Ovary (tissue), 9 donors: ENCODE data around the gene POU6F2. TPM values are rescaled to one million over a fixed set of nuclear protein-coding genes. Genes with fewer than 3 reads are reported as not detected.

Experiments used
- DNase-seq, 5 donors: peaks; one replicate each; pipeline ENCODE4 v3.0.0-alpha.2; 2019 to 2020
- H3K27ac ChIP-seq, 2 donors: fragments of 200-600 bp; one replicate each; pipeline versions ENCODE4 v1.5.1 to v1.8.0; 2019 to 2022
- H3K27me3 ChIP-seq: fragments of 200-600 bp; one replicate; pipeline ENCODE4 v1.8.0; 2022
- H3K36me3 ChIP-seq: fragments of 200-600 bp; sonication (generic); one replicate; pipeline ENCODE4 v1.5.1; 2019
- H3K4me1 ChIP-seq: one replicate; pipeline ENCODE4 v1.8.1; 2013; ENCODE audit warnings: mild to moderate bottlenecking, moderate library complexity; ENCODE audit not compliant: insufficient read depth
- H3K4me3 ChIP-seq: fragments of 200-600 bp; sonication (generic); one replicate; pipeline ENCODE4 v1.5.1; 2017
- H3K9me3 ChIP-seq, 2 donors: fragments of 200-600 bp in 1 of 2; sonication (generic) in 1 of 2; one replicate each; pipeline versions ENCODE4 v1.5.1 to v1.8.1; 2013 to 2019; ENCODE audit warnings: mild to moderate bottlenecking in 1 of 2, moderate library complexity in 1 of 2
- EP300 ChIP-seq: sonication (generic); formaldehyde crosslinking; IDR thresholded peaks from one replicate; pipeline ENCODE4 v1.6.1; 2017; ENCODE audit warnings: antibody characterized with exemption
- POLR2A ChIP-seq: fragments of 450-650 bp; IDR thresholded peaks from one replicate; pipeline ENCODE4 v1.6.1; 2017; ENCODE audit warnings: antibody characterized with exemption, mild to moderate bottlenecking, moderate library complexity
- WGBS, 3 donors: extraction: QIAGEN DNeasy Blood & Tissue Kit in 1 of 3; methylation state at CpG; one replicate each; pipeline versions ENCODE4 v1.1.5 to v1.1.7; 2013 to 2017; 5-methylcytosine and 5-hydroxymethylcytosine counted together
- intact Hi-C, 4 donors: fragments of 100-400 bp; cut with DNase I; formaldehyde crosslinking; loops; one replicate each; pipeline versions ENCODE4 v1.11.0 to v1.15.1; 2022 to 2023
- polyA plus RNA-seq, 2 donors: library from polyadenylated mRNA; stranded (reverse); fragments of 200-250 nt in 1 of 2; fragments of 350-450 nt in 1 of 2; fragmentation: Illumina TruSeq in 1 of 2; extraction: RNeasy Lipid Tissue Mini Kit (QIAGEN cat#74804) in 1 of 2; gene quantifications; one replicate each; pipeline ENCODE4 v1.2.3, GENCODE V29; 2013 to 2014
- total RNA-seq, 7 donors: library from RNA; depleted of rRNA in 2 of 7; stranded (reverse); fragments of >200 nt in 2 of 7; fragmentation: NEBNext Ultra II Directional in 3 of 7; extraction: Animal tissue kit (Norgen Biotek cat#: 25700) in 3 of 7; gene quantifications; one replicate each; pipeline versions ENCODE4 v1.1.0 to v1.2.4, GENCODE V29; 2016 to 2023
- TF ChIP-seq, protein P1 (sequence below), 3 donors: fragments of 450-650 bp in 2 of 3; fragments of 200-600 bp in 1 of 3; IDR thresholded peaks; one replicate each; pipeline versions ENCODE4 v1.5.1 to v1.8.0; 2016 to 2022; ENCODE audit warnings: antibody characterized with exemption in 3 of 3, mild to moderate bottlenecking in 1 of 3
- donor health status: DM: no; HTN: no; CAD: no; lungs with moderate emphysema.
- donor health status: DM: no; HTN: no; CAD: no.
- donor health status: Bipolar disorder and iron deficiency.
- donor health status: DM: yes; HTN: yes; CAD: no.
- donor health status: DM: no; HTN: no; CAD: no.
- donor health status: DM: yes; HTN: yes; CAD: no.

Gene POU6F2
- total and polyA plus RNA-seq, 9 donors, result 0.17 to 2.0 (median 0.61) TPM

DNA sequence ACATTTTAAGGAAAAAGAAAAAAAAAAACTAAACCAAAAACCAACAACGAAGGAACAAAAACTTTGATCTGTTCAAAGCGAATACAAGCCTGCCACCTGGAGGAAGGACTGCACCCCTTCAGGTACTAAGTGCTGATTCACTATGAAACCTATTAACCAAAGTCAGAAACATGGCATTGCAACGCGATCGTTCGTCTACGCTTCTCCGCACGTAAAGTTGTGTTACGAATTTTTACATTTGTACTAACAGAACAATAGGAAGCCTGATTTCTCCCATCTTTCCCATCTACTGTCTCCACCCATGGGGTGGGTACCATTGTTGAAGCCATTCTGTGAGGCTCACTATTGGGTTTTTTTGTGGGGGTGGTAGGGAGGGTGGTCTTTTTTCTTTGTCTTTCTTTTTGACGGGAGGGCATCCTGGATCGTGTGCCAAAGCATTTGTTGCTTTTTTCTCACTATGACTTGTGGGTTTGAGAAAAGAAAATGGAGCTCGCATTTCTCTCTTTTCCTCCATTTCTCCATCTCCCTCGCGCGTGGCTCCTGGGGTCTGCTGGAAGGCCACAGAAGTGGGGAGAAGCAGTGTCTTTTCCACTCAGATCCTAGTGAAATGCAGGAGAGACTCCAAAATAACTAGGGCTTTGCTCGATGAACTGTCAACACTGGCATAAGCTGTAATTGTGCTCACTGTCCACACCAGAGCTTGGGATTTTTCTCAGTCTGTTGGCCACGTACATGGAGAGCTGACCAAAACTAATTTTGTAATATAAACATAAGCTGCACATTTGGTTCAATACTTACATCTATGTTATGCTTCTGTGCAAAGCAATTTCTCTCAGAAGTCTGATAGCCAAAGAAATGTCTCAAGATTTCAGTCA, 487.6 kb downstream of the POU6F2 start:
- intact Hi-C loops, result loop anchor here in 2 of 4 donors (10.0 kb wide), 2 partner anchors 530 to 670 kb away; no protein-coding TSS in a partner anchor
- H3K4me1 ChIP-seq, result no peaks in the 10 kb centered on the region
- H3K4me3 ChIP-seq, result no peak overlapping the region
- DNase-seq, result peak; percentile 26 to 41 (median 33)
- no peaks in the 10 kb centered on the region for H3K27me3 ChIP-seq
- no peaks in the 10 kb centered on the region for H3K9me3 ChIP-seq
- WGBS, 3 donors, result 33 to 36% (median 36%) methylated on average over 18 of the region's 18 CpGs
- no peaks in the 10 kb centered on the region for H3K36me3 ChIP-seq
- no peak overlapping the region for H3K27ac ChIP-seq
- TF ChIP-seq POLR2A (no peak), EP300 (no peak)
- TF ChIP-seq, protein P1, sequence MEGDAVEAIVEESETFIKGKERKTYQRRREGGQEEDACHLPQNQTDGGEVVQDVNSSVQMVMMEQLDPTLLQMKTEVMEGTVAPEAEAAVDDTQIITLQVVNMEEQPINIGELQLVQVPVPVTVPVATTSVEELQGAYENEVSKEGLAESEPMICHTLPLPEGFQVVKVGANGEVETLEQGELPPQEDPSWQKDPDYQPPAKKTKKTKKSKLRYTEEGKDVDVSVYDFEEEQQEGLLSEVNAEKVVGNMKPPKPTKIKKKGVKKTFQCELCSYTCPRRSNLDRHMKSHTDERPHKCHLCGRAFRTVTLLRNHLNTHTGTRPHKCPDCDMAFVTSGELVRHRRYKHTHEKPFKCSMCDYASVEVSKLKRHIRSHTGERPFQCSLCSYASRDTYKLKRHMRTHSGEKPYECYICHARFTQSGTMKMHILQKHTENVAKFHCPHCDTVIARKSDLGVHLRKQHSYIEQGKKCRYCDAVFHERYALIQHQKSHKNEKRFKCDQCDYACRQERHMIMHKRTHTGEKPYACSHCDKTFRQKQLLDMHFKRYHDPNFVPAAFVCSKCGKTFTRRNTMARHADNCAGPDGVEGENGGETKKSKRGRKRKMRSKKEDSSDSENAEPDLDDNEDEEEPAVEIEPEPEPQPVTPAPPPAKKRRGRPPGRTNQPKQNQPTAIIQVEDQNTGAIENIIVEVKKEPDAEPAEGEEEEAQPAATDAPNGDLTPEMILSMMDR (IDR thresholded peaks at IDR 0.05), result peak; percentile 8 to 53 (median 31)

DNA sequence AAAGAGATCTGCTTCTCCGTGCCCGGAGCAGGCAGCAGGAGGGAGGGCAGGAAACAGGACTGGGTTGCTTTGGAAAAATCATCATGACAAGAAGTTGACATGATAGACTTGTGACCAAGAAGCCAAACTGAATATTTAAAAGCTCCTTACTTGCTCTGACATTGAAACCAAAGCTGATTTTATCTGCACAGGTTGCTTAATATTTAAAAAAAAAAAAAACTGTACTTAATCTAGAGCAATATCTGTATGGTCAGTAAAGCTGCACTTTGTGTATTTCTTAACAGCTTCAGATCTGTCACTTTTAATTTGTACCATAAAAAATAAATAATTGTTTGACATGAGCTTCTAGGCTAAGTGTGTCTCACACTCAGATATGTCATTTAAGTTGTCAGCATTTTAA, 490.6 kb downstream of the POU6F2 start:
- H3K4me3 ChIP-seq, result no peak overlapping the region
- H3K27ac ChIP-seq, result no peak overlapping the region
- TF ChIP-seq EP300 (no peak), POLR2A (no peak)
- TF ChIP-seq, protein P1 (IDR thresholded peaks at IDR 0.05), result no peak
- WGBS, 3 donors, result 46 to 67% (median 56%) methylated on average over 2 of the region's 2 CpGs
- H3K4me1 ChIP-seq, result no peaks in the 10 kb centered on the region
- no peaks in the 10 kb centered on the region for H3K9me3 ChIP-seq
- intact Hi-C loops, result loop anchor here in 2 of 4 donors (10.0 kb wide), 2 partner anchors 533 to 673 kb away; no protein-coding TSS in a partner anchor
- DNase-seq, result no peak
- no peaks in the 10 kb centered on the region for H3K27me3 ChIP-seq
- H3K36me3 ChIP-seq, result no peaks in the 10 kb centered on the region

DNA sequence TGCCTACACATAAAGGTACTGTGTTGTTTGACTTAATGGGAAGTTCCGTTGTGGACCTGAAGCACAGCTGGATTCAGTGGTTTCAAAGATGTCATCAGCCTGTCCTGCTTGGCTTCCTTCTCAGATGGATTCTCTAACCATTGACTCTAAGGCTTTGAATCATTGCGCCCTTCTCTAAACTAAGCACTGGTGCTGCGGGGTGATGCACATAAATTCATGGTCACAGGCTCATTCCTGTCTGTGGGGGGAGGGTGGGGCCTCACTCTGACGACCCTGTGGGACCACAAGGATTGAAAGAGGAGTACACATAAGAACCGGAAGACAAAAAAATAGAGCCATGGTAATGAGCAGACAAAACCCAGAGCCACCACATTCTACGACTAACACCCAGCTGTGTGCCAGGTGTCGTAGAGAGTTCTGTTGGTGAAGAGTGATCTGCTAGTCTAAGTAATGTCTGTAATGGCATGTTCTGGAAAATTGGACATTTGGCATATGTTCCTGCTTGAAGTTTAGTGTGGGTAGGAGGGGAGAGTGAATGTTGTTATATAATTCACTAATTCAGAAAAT, 491.2 kb downstream of the POU6F2 start:
- intact Hi-C loops, result loop anchor here in 2 of 4 donors (10.0 kb wide), 2 partner anchors 534 to 674 kb away; no protein-coding TSS in a partner anchor
- WGBS, 3 donors, result 47 to 59% (median 48%) methylated on average over 7 of the region's 7 CpGs
- no peak for DNase-seq
- H3K27ac ChIP-seq, result no peak overlapping the region
- no peaks in the 10 kb centered on the region for H3K36me3 ChIP-seq
- no peaks in the 10 kb centered on the region for H3K27me3 ChIP-seq
- TF ChIP-seq EP300 (no peak), POLR2A (no peak)
- TF ChIP-seq, protein P1 (IDR thresholded peaks at IDR 0.05), result no peak
- H3K9me3 ChIP-seq, result no peaks in the 10 kb centered on the region
- no peaks in the 10 kb centered on the region for H3K4me1 ChIP-seq
- H3K4me3 ChIP-seq, result no peak overlapping the region

DNA sequence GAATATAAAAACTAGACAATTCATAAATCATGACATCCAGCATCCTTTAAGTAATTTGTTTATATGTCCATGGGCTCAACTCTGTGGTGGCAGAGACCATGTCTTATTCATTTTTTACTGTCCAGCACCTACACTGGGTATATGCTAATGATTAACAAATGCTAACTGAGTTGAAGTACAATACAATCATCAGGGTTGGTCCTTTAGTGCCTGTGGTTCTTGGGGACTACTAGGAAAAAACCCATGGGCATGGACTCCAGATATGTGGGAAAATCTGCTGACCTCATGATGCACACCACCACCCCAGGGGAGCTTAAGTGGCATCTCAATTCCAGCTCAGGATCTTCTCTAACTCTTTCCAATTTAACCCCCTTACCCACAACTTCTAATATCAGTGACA, 503.2 kb downstream of the POU6F2 start:
- DNase-seq, result no peak
- H3K27me3 ChIP-seq, result no peaks in the 10 kb centered on the region
- H3K36me3 ChIP-seq, result no peaks in the 10 kb centered on the region
- H3K9me3 ChIP-seq, result no peaks in the 10 kb centered on the region
- H3K4me1 ChIP-seq, result no peaks in the 10 kb centered on the region
- intact Hi-C loops, result no loop called here
- no peak overlapping the region for H3K4me3 ChIP-seq
- TF ChIP-seq POLR2A, result no peak
- TF ChIP-seq EP300, result no peak
- TF ChIP-seq, protein P1 (IDR thresholded peaks at IDR 0.05), result no peak
- no peak overlapping the region for H3K27ac ChIP-seq
